ENCODE measurements around the gene TMC7. TPM values are rescaled to one million over a fixed set of nuclear protein-coding genes. Genes with fewer than 3 reads are reported as not detected.
A peak's percentile ranks its signal among the peaks of the same experiment; 100 is the strongest.

The TMC7 gene
- total RNA-seq, 1 experiment from 2014 or later, result 4.3 TPM

GRCh38 chr16:19085679-19086200 lies 102.0 kb downstream of the TMC7 start:
- Mint-ChIP-seq H3K36me3 (ENCODE audit: insufficient read depth in 1 of 3, low read depth in 3 of 3) (peaks cover 13 to 15% (median 15%) of the 10 kb centered on the region in 3 experiments), H3K9me3 (peaks cover 0 to 5% of the 10 kb centered on the region in 2 experiments; a peak in 1 of 5 replicates), H3K27me3 (ENCODE audit: low read depth) (peaks cover 24% of the 10 kb centered on the region), H3K4me1 (peaks cover 7 to 8% of the 10 kb centered on the region in 2 experiments; a peak in 3 of 4 replicates), H3K27ac (no peak overlapping the region), H3K4me3 (peak overlapping the region in 1 of 2 experiments; percentile 67; a peak in 1 of 5 replicates)
- Histone ChIP-seq H3K4me2 (ENCODE audit: insufficient read depth, insufficient read length, low read length) (peak overlapping the region; percentile 39), H3K18ac (ENCODE audit: insufficient read length, low read depth, low read length) (no peak overlapping the region), H3K79me2 (ENCODE audit: insufficient read depth, low read length) (no peaks in the 10 kb centered on the region), H3K9ac (ENCODE audit: extremely low read depth, insufficient read length, low read length) (no peak overlapping the region), H3K9me3 (ENCODE audit: control insufficient read depth, low read depth, low read length) (no peaks in the 10 kb centered on the region), H3K23ac (ENCODE audit: insufficient read length, low read depth, low read length) (no peak overlapping the region), H4K91ac (ENCODE audit: insufficient read length, low read depth, low read length) (no peak overlapping the region), H2AK5ac (ENCODE audit: insufficient read length, low read length) (no peak overlapping the region), H4K8ac (replicated peaks; ENCODE audit: insufficient read length, low read depth, low read length) (no peak overlapping the region), H4K20me1 (ENCODE audit: control insufficient read depth, insufficient read depth, insufficient read length) (no peaks in the 10 kb centered on the region), H3K56ac (ENCODE audit: insufficient read length, low read depth, low read length) (no peak overlapping the region), H3K27me3 (ENCODE audit: insufficient read depth, low read length) (no peaks in the 10 kb centered on the region; the same call in 1 of the 2 replicates), H3K79me1 (ENCODE audit: insufficient read depth, low read depth, low read length, poor library complexity, severe bottlenecking) (no peaks in the 10 kb centered on the region), H3K23me2 (ENCODE audit: insufficient read length, low read depth, low read length, poor library complexity, severe bottlenecking) (no peaks in the 10 kb centered on the region), H2BK20ac (ENCODE audit: low read depth, low read length, poor library complexity, severe bottlenecking) (no peak overlapping the region), H4K5ac (ENCODE audit: insufficient read length, low read depth, low read length) (no peak overlapping the region), H3K14ac (ENCODE audit: insufficient read depth, low read length) (no peak overlapping the region), H3K4me1 (ENCODE audit: insufficient read depth, low read length) (no peaks in the 10 kb centered on the region), H3K27ac (ENCODE audit: insufficient read length, low read depth, low read length) (no peak overlapping the region), H3T11ph (ENCODE audit: low read length) (no peak overlapping the region), H2BK15ac (ENCODE audit: low read depth, low read length) (no peak overlapping the region), H2AFZ (ENCODE audit: low read length) (no peak overlapping the region), H2BK120ac (ENCODE audit: low read depth, low read length, poor library complexity, severe bottlenecking) (no peak overlapping the region), H2BK5ac (ENCODE audit: insufficient read length, low read length) (no peak overlapping the region), H3K4ac (ENCODE audit: low read depth, low read length) (no peak overlapping the region), H2BK12ac (ENCODE audit: insufficient read length, low read depth, low read length) (no peak overlapping the region)
- TF ChIP-seq CTCF (conservative IDR thresholded peaks at IDR 0.05), result no peak
- WGBS (ENCODE audit: extremely low coverage, insufficient read length, low lambda C conversion rate), result no CpG with 5 or more reads among the region's 8 CpGs
- DNase-seq, result no peak
